Stomach (tissue), 9 donors: ENCODE data around the gene PTPRU. TPM values are rescaled to one million over a fixed set of nuclear protein-coding genes. Genes with fewer than 3 reads are reported as not detected.

Source experiments
- DNase-seq, 2 donors: peaks; one replicate each; pipeline versions ENCODE4 v3.0.0 to v3.0.0-alpha.2; 2013 to 2019
- H3K27ac ChIP-seq, 5 donors: fragments of 200-600 bp in 4 of 5; sonication (generic) in 4 of 5; one replicate each; pipeline ENCODE4 v1.5.1; 2013 to 2019; ENCODE audit warnings: mild to moderate bottlenecking in 1 of 5, moderate library complexity in 1 of 5
- H3K27me3 ChIP-seq, 3 donors: fragments of 200-600 bp; sonication (generic); one replicate each; pipeline ENCODE4 v1.5.1; 2017 to 2019; ENCODE audit warnings: mixed run types in 1 of 3
- H3K36me3 ChIP-seq, 4 donors: fragments of 200-600 bp; sonication (generic); 1 replicate in 3 of 4; 2 replicates in 1 of 4; pipeline ENCODE4 v1.5.1; 2016 to 2019
- H3K4me1 ChIP-seq, 4 donors: fragments of 200-600 bp; sonication (generic); one replicate each; pipeline ENCODE4 v1.5.1; 2016 to 2019
- H3K4me3 ChIP-seq, 4 donors: fragments of 200-600 bp; sonication (generic) in 3 of 4; one replicate each; pipeline ENCODE4 v1.5.1; 2016 to 2019; ENCODE audit warnings: mild to moderate bottlenecking in 1 of 4
- H3K9me3 ChIP-seq, 4 donors: fragments of 200-600 bp; sonication (generic); one replicate each; pipeline ENCODE4 v1.5.1; 2016 to 2019
- EP300 ChIP-seq: sonication (generic); formaldehyde crosslinking; IDR thresholded peaks from one replicate; pipeline ENCODE4 v1.6.1; 2017; ENCODE audit warnings: antibody characterized with exemption
- POLR2A ChIP-seq, 4 donors: fragments of 450-650 bp; IDR thresholded peaks; one replicate each; pipeline ENCODE4 v1.6.1; 2016; ENCODE audit warnings: antibody characterized with exemption in 4 of 4, control low read depth in 2 of 4, mild to moderate bottlenecking in 1 of 4, moderate library complexity in 1 of 4
- POLR2AphosphoS5 ChIP-seq, 3 donors: sonication (generic); formaldehyde crosslinking; IDR thresholded peaks; one replicate each; pipeline ENCODE4 v1.6.1; 2016; ENCODE audit warnings: antibody characterized with exemption in 3 of 3
- WGBS, 5 donors: extraction: QIAGEN DNeasy Blood & Tissue Kit in 3 of 5; methylation state at CpG; one replicate each; pipeline versions ENCODE4 v1.1.5 to v1.1.7; 2013 to 2018; 5-methylcytosine and 5-hydroxymethylcytosine counted together
- intact Hi-C: fragments of 100-400 bp; cut with DNase I; formaldehyde crosslinking; loops from one replicate; pipeline ENCODE4 v1.15.1; 2023; ENCODE audit warnings: low total_unique reads
- polyA plus RNA-seq, 3 donors: library from polyadenylated mRNA; stranded (reverse); fragments of 200-250 nt; gene quantifications; one replicate each; pipeline ENCODE4 v1.2.3, GENCODE V29; 2013
- total RNA-seq, 5 donors: library from RNA; depleted of rRNA; stranded (reverse); fragments of >200 nt; gene quantifications; one replicate each; pipeline versions ENCODE4 v1.1.0 to v1.2.3, GENCODE V29; 2014 to 2016
- TF ChIP-seq, protein P1 (sequence below), 7 experiments: fragments of 450-650 bp in 4 of 7; fragments of 200-600 bp in 3 of 7; sonication (generic) in 3 of 7; IDR thresholded peaks; one replicate each; pipeline ENCODE4 v1.5.1; 2016 to 2019; ENCODE audit warnings: antibody characterized with exemption in 7 of 7, control low read depth in 2 of 7, mild to moderate bottlenecking in 1 of 7
- donor health status: healthy with polysubstance abuse.
- donor health status: Bipolar disorder and iron deficiency.
- donor health status: healthy.

The PTPRU gene
- total and polyA plus RNA-seq, 8 donors = 0.29 to 17.5 (median 6.2) TPM

GRCh38 chr1:29282135-29282923, 46.0 kb downstream of the PTPRU start:
- DNase-seq = no peak
- intact Hi-C loops = no loop called here
- 91 to 96% (median 93%) methylated on average over 14 to 19 of the region's 19 CpGs for WGBS, 5 donors
- H3K36me3 ChIP-seq = peaks cover 0 to 21% (median 16%) of the 10 kb centered on the region in 4 donors
- H3K27me3 ChIP-seq = no peaks in the 10 kb centered on the region
- no peak overlapping the region for H3K4me3 ChIP-seq
- no peak for TF ChIP-seq EP300
- TF ChIP-seq POLR2AphosphoS5 (IDR thresholded peaks at IDR 0.05) = no peak
- H3K4me1 ChIP-seq = peaks cover 0 to 7% (median 2%) of the 10 kb centered on the region in 4 donors
- H3K9me3 ChIP-seq = no peaks in the 10 kb centered on the region
- no peak overlapping the region for H3K27ac ChIP-seq

GRCh38 chr1:29282924-29283803, 46.8 kb downstream of the PTPRU start:
- H3K4me3 ChIP-seq = no peak overlapping the region
- no peaks in the 10 kb centered on the region for H3K27me3 ChIP-seq
- 33 to 47% (median 43%) methylated on average over 15 to 16 of the region's 16 CpGs for WGBS, 5 donors
- DNase-seq = peak in 1 of 2 donors; percentile 66
- peaks cover 0 to 7% (median 2%) of the 10 kb centered on the region in 4 donors for H3K4me1 ChIP-seq
- no peaks in the 10 kb centered on the region for H3K9me3 ChIP-seq
- no peak overlapping the region for H3K27ac ChIP-seq
- H3K36me3 ChIP-seq = peaks cover 0 to 19% (median 15%) of the 10 kb centered on the region in 4 donors
- TF ChIP-seq POLR2A (IDR thresholded peaks at IDR 0.05) (no peak), EP300 (no peak), POLR2AphosphoS5 (IDR thresholded peaks at IDR 0.05) (no peak)
- TF ChIP-seq, protein P1, sequence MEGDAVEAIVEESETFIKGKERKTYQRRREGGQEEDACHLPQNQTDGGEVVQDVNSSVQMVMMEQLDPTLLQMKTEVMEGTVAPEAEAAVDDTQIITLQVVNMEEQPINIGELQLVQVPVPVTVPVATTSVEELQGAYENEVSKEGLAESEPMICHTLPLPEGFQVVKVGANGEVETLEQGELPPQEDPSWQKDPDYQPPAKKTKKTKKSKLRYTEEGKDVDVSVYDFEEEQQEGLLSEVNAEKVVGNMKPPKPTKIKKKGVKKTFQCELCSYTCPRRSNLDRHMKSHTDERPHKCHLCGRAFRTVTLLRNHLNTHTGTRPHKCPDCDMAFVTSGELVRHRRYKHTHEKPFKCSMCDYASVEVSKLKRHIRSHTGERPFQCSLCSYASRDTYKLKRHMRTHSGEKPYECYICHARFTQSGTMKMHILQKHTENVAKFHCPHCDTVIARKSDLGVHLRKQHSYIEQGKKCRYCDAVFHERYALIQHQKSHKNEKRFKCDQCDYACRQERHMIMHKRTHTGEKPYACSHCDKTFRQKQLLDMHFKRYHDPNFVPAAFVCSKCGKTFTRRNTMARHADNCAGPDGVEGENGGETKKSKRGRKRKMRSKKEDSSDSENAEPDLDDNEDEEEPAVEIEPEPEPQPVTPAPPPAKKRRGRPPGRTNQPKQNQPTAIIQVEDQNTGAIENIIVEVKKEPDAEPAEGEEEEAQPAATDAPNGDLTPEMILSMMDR (IDR thresholded peaks at IDR 0.05) = no peak
- intact Hi-C loops = no loop called here

GRCh38 chr1:29283804-29284195, 47.5 kb downstream of the PTPRU start:
- TF ChIP-seq, protein P1 (IDR thresholded peaks at IDR 0.05) = no peak
- TF ChIP-seq EP300 = no peak
- TF ChIP-seq POLR2AphosphoS5 (IDR thresholded peaks at IDR 0.05) = no peak
- no peak for TF ChIP-seq POLR2A (IDR thresholded peaks at IDR 0.05)
- Histone ChIP-seq H3K36me3 (peaks cover 0 to 15% (median 13%) of the 10 kb centered on the region in 4 donors), H3K4me1 (peaks cover 0 to 7% (median 2%) of the 10 kb centered on the region in 4 donors), H3K4me3 (no peak overlapping the region), H3K27me3 (no peaks in the 10 kb centered on the region), H3K27ac (no peak overlapping the region), H3K9me3 (no peaks in the 10 kb centered on the region)
- DNase-seq = no peak
- intact Hi-C loops = no loop called here
- 71 to 80% (median 76%) methylated on average over 7 to 10 of the region's 10 CpGs for WGBS, 5 donors

DNA sequence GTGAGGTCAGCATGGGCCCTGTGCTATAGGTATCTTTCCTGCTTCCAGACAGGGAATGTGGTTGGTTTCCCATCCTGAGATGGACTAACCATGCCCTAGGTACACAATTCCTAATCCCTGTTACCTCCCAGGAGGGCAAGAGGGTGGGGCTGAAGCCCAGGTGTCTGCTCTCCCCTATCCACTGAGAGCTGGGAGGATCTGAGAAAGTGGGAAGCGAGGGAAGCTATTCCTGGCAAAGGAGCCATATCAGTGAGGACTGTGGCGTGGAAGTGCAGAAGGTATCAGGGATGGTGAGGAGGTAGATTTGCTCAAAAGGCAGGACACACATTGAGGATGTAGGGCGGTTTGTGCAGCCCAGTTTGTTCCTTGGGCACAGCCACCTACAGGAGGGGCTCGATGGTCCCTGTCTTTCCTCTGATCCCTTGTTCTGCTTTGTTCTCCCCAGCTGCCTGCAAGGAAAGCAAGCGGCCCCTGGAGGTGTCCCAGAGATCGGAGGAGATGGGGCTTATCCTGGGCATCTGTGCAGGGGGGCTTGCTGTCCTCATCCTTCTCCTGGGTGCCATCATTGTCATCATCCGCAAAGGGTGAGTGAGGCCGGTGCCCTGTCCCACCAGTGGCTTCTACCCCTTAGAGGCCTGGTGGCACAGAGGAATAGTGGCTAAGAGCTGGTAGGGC, 48.1 kb downstream of the PTPRU start:
- H3K9me3 ChIP-seq = no peaks in the 10 kb centered on the region
- intact Hi-C loops = no loop called here
- no peak for TF ChIP-seq EP300
- no peak for TF ChIP-seq POLR2AphosphoS5 (IDR thresholded peaks at IDR 0.05)
- TF ChIP-seq, protein P1 (IDR thresholded peaks at IDR 0.05) = no peak
- TF ChIP-seq POLR2A (IDR thresholded peaks at IDR 0.05) = no peak
- WGBS, 5 donors = 85 to 97% (median 93%) methylated on average over 7 to 8 of the region's 8 CpGs
- H3K4me3 ChIP-seq = no peak overlapping the region
- peaks cover 0 to 8% (median 3%) of the 10 kb centered on the region in 4 donors for H3K4me1 ChIP-seq
- DNase-seq = no peak
- no peaks in the 10 kb centered on the region for H3K27me3 ChIP-seq
- peaks cover 0 to 9% (median 7%) of the 10 kb centered on the region in 4 donors for H3K36me3 ChIP-seq
- H3K27ac ChIP-seq = no peak overlapping the region
